Retinal pigment epithelial cell (primary cell): Measurements from ENCODE around the gene TRIM37.

Experiments used
- DNase-seq: peaks from one replicate; pipeline ENCODE4 v3.0.0-alpha.2; 2010; ENCODE audit warnings: low read depth
- H3K4me3 ChIP-seq: 2 replicates; pipeline ENCODE4 v1.5.1; 2011; ENCODE audit warnings: mild to moderate bottlenecking, low read length, control low read depth, moderate library complexity
- TF ChIP-seq, protein P1 (sequence below): conservative IDR thresholded peaks from 2 replicates; pipeline ENCODE4 v1.5.1; 2011; ENCODE audit warnings: low read depth, low read length, control low read depth, inconsistent platforms

Gene TRIM37

DNA sequence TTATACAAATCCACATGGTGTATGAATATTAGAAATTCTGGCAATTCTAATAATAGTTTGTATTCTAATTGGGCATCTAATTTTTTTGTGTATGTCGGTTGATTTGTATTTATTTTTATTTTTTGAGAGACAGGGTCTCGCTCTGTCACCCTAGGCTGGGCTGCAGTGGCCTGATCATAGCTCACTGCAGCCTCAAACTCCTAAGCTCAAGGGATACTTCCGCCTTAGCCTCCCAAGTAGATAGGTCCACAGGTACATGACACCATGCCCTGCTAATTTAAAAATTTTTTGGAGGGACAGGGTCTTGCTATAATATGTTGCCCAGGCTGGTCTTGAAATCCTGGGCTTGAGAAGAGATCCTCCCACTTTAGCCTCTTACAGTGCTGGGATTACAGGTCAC lies 104.6 kb downstream of the TRIM37 start:
- DNase-seq, result no peak
- no peak overlapping the region for H3K4me3 ChIP-seq
- TF ChIP-seq, protein P1, sequence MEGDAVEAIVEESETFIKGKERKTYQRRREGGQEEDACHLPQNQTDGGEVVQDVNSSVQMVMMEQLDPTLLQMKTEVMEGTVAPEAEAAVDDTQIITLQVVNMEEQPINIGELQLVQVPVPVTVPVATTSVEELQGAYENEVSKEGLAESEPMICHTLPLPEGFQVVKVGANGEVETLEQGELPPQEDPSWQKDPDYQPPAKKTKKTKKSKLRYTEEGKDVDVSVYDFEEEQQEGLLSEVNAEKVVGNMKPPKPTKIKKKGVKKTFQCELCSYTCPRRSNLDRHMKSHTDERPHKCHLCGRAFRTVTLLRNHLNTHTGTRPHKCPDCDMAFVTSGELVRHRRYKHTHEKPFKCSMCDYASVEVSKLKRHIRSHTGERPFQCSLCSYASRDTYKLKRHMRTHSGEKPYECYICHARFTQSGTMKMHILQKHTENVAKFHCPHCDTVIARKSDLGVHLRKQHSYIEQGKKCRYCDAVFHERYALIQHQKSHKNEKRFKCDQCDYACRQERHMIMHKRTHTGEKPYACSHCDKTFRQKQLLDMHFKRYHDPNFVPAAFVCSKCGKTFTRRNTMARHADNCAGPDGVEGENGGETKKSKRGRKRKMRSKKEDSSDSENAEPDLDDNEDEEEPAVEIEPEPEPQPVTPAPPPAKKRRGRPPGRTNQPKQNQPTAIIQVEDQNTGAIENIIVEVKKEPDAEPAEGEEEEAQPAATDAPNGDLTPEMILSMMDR, result no peak

DNA sequence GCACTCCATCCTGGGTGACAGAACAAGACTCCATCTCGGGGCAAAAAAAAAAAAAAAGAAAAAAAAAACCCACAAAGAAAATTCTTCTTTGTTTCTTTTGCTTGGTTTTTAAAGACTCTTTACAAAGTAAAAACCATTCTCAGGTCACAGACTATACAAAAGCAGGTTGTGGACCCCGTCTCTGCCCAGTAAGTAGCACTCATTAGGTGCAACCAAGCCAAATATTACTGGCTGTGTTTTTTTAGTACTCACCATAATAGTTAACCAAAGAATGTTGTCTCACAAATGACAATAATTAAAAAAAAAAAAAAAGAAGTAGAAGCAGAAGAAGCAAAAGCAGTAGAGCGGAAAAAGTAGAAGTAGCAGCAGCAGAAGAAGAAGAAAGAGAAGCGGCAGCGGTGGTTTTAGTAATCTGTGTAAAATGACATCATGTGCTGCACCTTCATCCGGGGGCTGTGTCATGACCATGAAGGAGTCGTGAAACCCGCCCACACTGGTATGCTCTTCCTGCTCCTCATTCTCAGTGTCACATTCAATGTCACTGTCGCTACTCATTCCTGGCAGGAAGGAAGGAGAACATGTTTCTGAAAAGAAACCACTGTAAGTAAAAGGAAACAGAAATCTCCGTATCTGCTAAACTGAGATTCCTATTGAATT lies 105.4 kb downstream of the TRIM37 start:
- DNase-seq, result no peak
- TF ChIP-seq, protein P1, result no peak
- peak overlapping the region; percentile 31 for H3K4me3 ChIP-seq

DNA sequence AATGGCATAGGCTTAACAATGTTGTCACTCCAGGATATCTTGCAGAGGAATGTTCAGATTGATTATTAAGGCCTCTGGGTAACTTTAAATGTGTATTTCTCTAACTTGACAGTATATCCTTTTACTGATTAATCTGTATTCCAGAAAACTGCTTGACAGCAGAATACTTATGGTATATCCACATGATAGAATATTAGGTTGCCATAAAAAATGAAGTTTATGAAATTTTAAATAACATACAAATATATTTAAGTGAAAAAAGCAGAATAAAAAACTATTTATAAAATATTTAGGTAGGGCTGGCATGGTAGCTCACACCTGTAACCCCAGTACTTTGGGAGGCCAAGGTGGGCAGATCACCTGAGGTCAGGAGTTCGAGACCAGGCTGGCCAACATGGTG lies 106.7 kb downstream of the TRIM37 start:
- TF ChIP-seq, protein P1, result no peak
- H3K4me3 ChIP-seq, result no peak overlapping the region
- DNase-seq, result no peak

DNA sequence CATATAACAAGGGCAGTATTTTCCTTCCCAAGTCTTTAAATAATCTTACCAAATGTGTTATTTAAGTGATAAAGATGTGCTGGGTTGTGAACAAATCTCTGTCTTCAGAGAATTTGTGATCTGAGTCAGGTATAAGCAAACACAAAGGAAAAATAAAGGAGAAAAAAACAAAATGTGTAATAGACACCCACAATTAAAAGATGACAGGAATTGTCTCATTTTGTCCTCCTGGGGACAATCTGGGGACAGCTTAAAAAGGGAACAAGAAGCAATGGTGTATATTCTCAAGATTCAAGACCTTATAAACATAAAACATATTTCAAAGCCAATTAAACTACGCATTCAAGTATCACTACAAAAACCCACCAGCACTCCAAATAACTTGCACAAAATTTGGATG lies 107.2 kb downstream of the TRIM37 start:
- TF ChIP-seq, protein P1, result no peak
- H3K4me3 ChIP-seq, result no peak overlapping the region
- DNase-seq, result no peak

DNA sequence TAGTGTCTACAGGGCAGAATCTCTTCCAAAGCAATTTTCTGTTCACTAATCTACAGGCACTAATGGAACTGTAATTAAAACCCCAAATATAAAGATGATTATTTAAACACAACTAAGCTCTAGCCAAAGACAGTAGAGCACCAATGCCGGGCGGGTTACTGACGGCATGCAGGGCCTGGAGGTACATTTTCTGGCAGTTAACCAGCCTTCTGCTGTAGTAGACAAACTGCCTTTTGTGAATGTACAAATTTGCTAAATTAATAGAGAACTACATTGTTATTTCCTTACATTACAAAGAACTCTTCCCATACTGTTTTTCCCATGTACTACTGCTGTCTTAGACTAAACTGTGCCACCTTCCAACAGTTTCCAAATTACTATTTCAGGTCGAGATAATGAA lies 107.8 kb downstream of the TRIM37 start:
- TF ChIP-seq, protein P1, result no peak
- no peak for DNase-seq
- H3K4me3 ChIP-seq, result no peak overlapping the region

DNA sequence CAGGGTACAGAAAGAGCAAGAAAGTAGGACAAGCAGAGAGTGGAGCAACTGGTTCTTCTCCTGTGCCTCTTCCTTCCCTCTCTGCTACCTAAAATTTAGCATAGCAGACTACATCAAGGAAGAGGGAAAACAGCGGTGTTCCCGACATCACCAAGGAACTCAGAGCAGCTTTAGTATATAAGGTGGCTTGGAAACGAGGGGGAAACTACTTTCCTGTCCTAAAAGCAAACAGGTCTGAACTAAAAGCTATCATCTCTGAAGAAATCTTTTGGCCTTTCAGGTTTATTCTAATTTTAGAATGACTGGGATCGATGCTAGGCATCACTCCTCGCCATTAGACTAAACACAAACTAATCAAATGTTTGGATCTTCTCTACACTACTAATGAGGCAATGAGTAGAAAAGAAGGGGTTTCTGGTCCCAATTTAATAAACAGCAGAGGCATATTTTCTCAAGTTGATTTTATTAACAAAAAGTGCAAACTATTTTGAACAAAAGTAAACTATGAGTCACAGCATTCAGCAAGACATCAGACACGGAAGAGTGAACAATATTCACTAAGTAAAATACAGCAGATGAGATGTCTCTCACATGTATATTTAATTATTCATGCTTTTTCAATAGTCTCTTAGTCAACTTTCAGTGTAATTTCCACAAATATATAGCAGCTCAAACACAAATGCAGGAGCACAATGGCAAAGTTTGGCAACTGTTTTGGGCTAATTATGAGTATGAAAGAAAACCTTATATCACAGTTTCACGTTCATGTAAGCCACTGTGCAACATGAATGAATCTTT lies 108.7 kb downstream of the TRIM37 start:
- DNase-seq, result no peak
- no peak overlapping the region for H3K4me3 ChIP-seq
- TF ChIP-seq, protein P1, result no peak

DNA sequence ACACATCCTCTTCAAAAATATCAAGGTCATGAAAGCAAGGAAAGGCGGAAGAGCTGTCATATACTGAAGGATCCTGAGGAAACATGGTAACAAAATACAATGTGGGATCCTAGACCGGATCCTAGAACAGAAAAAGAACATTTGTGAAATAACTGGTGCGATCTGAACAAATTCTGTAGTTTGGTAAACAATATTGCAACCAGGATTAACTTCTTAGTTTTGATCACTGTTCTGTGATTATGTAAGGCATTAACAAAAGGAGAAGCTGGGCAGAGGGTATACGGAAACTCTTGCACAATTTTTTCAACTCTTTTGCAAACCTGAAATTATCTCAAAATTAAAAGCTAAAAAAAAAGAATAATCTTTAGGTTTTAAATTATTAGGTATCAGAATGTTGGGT lies 109.7 kb downstream of the TRIM37 start:
- no peak overlapping the region for H3K4me3 ChIP-seq
- TF ChIP-seq, protein P1, result no peak
- no peak for DNase-seq
